SK-N-SH (cell line): ENCODE measurements around the gene CD93. TPM values are rescaled to one million over a fixed set of nuclear protein-coding genes. Genes with fewer than 3 reads are reported as not detected.

Experiments
- CTCF ChIA-PET: fragments of 300-600, 350-600 bp; formaldehyde crosslinking; extraction: SDS; loops from one replicate; lab custom pipeline; 2021; lab: Yijun Ruan, JAX
- POLR2A ChIA-PET: fragments of 350-600 bp; sonication (Branson Sonifier 250); formaldehyde crosslinking; extraction: SDS; loops from one replicate; lab custom pipeline; 2020; ENCODE audit warnings: antibody characterized with exemption, inconsistent platforms; lab: Yijun Ruan, JAX
- DNase-seq: peaks from one replicate; pipeline ENCODE4 v3.0.0; 2012
- H2AFZ ChIP-seq: fragments of 200-600 bp; sonication (generic); 2 replicates; pipeline ENCODE4 v1.8.1; 2016; ENCODE audit warnings: antibody characterized with exemption, mild to moderate bottlenecking, low read depth
- H3F3A ChIP-seq: fragments of 200-600 bp; sonication (generic); replicated peaks from 2 replicates; pipeline ENCODE3; 2016; ENCODE audit warnings: antibody characterized with exemption, mild to moderate bottlenecking; ENCODE audit not compliant: insufficient read depth
- H3K27ac ChIP-seq, 2 experiments: fragments of 200-500 bp in 1 of 2; fragments of 200-600 bp in 1 of 2; sonication (Bioruptor generic) in 1 of 2; sonication (generic), shearing (Covaris generic) in 1 of 2; 2 replicates each; pipeline versions ENCODE4 v1.5.1 to v1.6.1; 2014 to 2016; ENCODE audit warnings: low read depth in 2 of 2, inconsistent platforms in 1 of 2, low read length in 1 of 2, mild to moderate bottlenecking in 1 of 2, mixed read lengths in 1 of 2
- H3K27me3 ChIP-seq: fragments of 200-600 bp; sonication (generic), shearing (Covaris generic); 2 replicates; pipeline ENCODE4 v1.6.1; 2016; ENCODE audit warnings: mixed run types; ENCODE audit not compliant: insufficient read depth
- H3K36me3 ChIP-seq, 2 experiments: fragments of 200-500 bp in 1 of 2; fragments of 200-600 bp in 1 of 2; sonication (Bioruptor generic) in 1 of 2; sonication (generic) in 1 of 2; replicated peaks in 1 of 2; 2 replicates each; pipeline versions ENCODE3 to v1.5.1; 2014 to 2016; ENCODE audit warnings: low read length in 1 of 2, mild to moderate bottlenecking in 1 of 2; ENCODE audit not compliant: insufficient read depth in 2 of 2, control insufficient read depth in 1 of 2
- H3K4me1 ChIP-seq, 2 experiments: fragments of 200-500 bp in 1 of 2; fragments of 200-600 bp in 1 of 2; sonication (Bioruptor generic) in 1 of 2; sonication (generic), shearing (Covaris generic) in 1 of 2; 2 replicates each; pipeline versions ENCODE4 v1.5.1 to v1.6.1; 2014 to 2016; ENCODE audit warnings: low read depth in 1 of 2, low read length in 1 of 2, mixed run types in 1 of 2; ENCODE audit not compliant: insufficient read depth in 2 of 2, control insufficient read depth in 1 of 2
- H3K4me2 ChIP-seq: fragments of 200-600 bp; sonication (generic), shearing (Covaris generic); 2 replicates; pipeline ENCODE4 v1.6.1; 2017; ENCODE audit warnings: mixed run types
- H3K4me3 ChIP-seq, 2 experiments: fragments of 200-500 bp in 1 of 2; fragments of 200-600 bp in 1 of 2; sonication (Bioruptor generic) in 1 of 2; sonication (generic), shearing (Covaris generic) in 1 of 2; 2 replicates each; pipeline versions ENCODE4 v1.5.1 to v1.8.1; 2014 to 2016; ENCODE audit warnings: low read depth in 2 of 2, inconsistent platforms in 1 of 2, low read length in 1 of 2, mild to moderate bottlenecking in 1 of 2, mixed read lengths in 1 of 2, moderate library complexity in 1 of 2
- H3K79me2 ChIP-seq: fragments of 200-600 bp; sonication (generic); 2 replicates; pipeline ENCODE4 v1.8.1; 2017; ENCODE audit warnings: mild to moderate bottlenecking; ENCODE audit not compliant: insufficient read depth
- H3K9ac ChIP-seq: fragments of 200-600 bp; sonication (generic); 2 replicates; pipeline ENCODE4 v1.6.1; 2017; ENCODE audit warnings: mixed run types
- H3K9me2 ChIP-seq: fragments of 200-600 bp; sonication (generic); 2 replicates; pipeline ENCODE4 v1.6.1; 2017; ENCODE audit warnings: mixed run types
- H3K9me3 ChIP-seq: fragments of 200-600 bp; sonication (generic); 2 replicates; pipeline ENCODE4 v1.6.1; 2017; ENCODE audit warnings: mixed run types, mild to moderate bottlenecking, moderate library complexity
- H4K20me1 ChIP-seq: fragments of 200-600 bp; sonication (generic); 2 replicates; pipeline ENCODE4 v1.6.1; 2017; ENCODE audit warnings: mild to moderate bottlenecking, mixed run types; ENCODE audit not compliant: insufficient read depth
- EP300 ChIP-seq, 2 experiments: IDR thresholded peaks; 2 replicates each; pipeline versions ENCODE4 v1.4.0 to v1.6.1; 2012; ENCODE audit warnings: borderline replicate concordance in 1 of 2, low read depth in 1 of 2, low read length in 1 of 2
- FOSL2 ChIP-seq: IDR thresholded peaks from 2 replicates; pipeline ENCODE4 v1.4.0; 2012; ENCODE audit warnings: low read depth, mild to moderate bottlenecking, moderate library complexity, borderline replicate concordance
- GABPA ChIP-seq: IDR thresholded peaks from 2 replicates; pipeline ENCODE4 v1.4.0; 2012; ENCODE audit warnings: low read depth, mild to moderate bottlenecking
- GATA2 ChIP-seq: sonication (generic); formaldehyde crosslinking; IDR thresholded peaks from 2 replicates; pipeline ENCODE4 v1.5.0; 2020; ENCODE audit warnings: mild to moderate bottlenecking, missing genetic modification reagents
- MAX ChIP-seq: IDR thresholded peaks from 2 replicates; pipeline ENCODE4 v1.4.0; 2012; ENCODE audit warnings: low read depth
- MXI1 ChIP-seq: IDR thresholded peaks from 2 replicates; pipeline ENCODE4 v1.6.1; 2012; ENCODE audit warnings: mild to moderate bottlenecking, low read depth, low read length, improper control_type of control experiment
- NFIC ChIP-seq: IDR thresholded peaks from 2 replicates; pipeline ENCODE4 v1.4.0; 2012; ENCODE audit warnings: borderline replicate concordance
- NRF1 ChIP-seq: IDR thresholded peaks from 2 replicates; pipeline ENCODE4 v1.6.1; 2012; ENCODE audit warnings: low read depth, mild to moderate bottlenecking, low read length
- PBX3 ChIP-seq: IDR thresholded peaks from 2 replicates; pipeline ENCODE4; 2012
- RCOR1 ChIP-seq: fragments of 150-350 bp; IDR thresholded peaks from 2 replicates; pipeline ENCODE4 v1.6.1; 2017; ENCODE audit warnings: antibody characterized with exemption, low read length
- RXRA ChIP-seq: IDR thresholded peaks from 2 replicates; pipeline ENCODE4 v1.4.0; 2012; ENCODE audit warnings: low read depth, mild to moderate bottlenecking, borderline replicate concordance
- SIN3A ChIP-seq: IDR thresholded peaks from 2 replicates; pipeline ENCODE4 v1.6.1; 2012; ENCODE audit warnings: low read depth, mild to moderate bottlenecking, low read length, moderate library complexity, borderline replicate concordance
- SMC3 ChIP-seq: IDR thresholded peaks from 2 replicates; pipeline ENCODE4 v1.6.1; 2012; ENCODE audit warnings: low read depth, low read length, improper control_type of control experiment
- TAF1 ChIP-seq: IDR thresholded peaks from 2 replicates; pipeline ENCODE4 v1.6.1; 2012; ENCODE audit warnings: low read depth, mild to moderate bottlenecking, low read length, moderate library complexity, borderline replicate concordance
- TCF12 ChIP-seq: IDR thresholded peaks from 2 replicates; pipeline ENCODE4 v1.4.0; 2012
- TEAD4 ChIP-seq: IDR thresholded peaks from 2 replicates; pipeline ENCODE4 v1.4.0; 2012; ENCODE audit warnings: mild to moderate bottlenecking, borderline replicate concordance; ENCODE audit not compliant: insufficient read depth
- USF1 ChIP-seq: IDR thresholded peaks from 2 replicates; pipeline ENCODE4 v1.4.0; 2012; ENCODE audit warnings: low read depth, borderline replicate concordance
- YY1 ChIP-seq: IDR thresholded peaks from 2 replicates; pipeline ENCODE4 v1.4.0; 2012; ENCODE audit warnings: low read depth, mild to moderate bottlenecking
- WGBS: methylation state at CpG from one replicate; pipeline ENCODE4 v1.1.6; 2017; ENCODE audit warnings: low lambda C conversion rate; 5-methylcytosine and 5-hydroxymethylcytosine counted together
- polyA plus RNA-seq, 3 experiments: library from polyadenylated mRNA; depleted of rRNA; stranded (reverse); fragments of >200 nt; gene quantifications; 2 replicates each; pipeline ENCODE4 v1.2.3, GENCODE V29; 2012

Gene CD93
- polyA plus RNA-seq, 1 of the 3 experiments (the other 2 are of a cell fraction), result 0.03 TPM

- H3K4me3 ChIP-seq, result no peak overlapping the region
- H3K79me2 ChIP-seq, result no peaks in the 10 kb centered on the region
- 18% methylated on average over 11 of the region's 11 CpGs for WGBS
- H3K27ac ChIP-seq, result no peak overlapping the region
- CTCF ChIA-PET, result interaction anchor here (0.8 kb wide), 1 partner anchor 9 kb away, joined by 3 read pairs; no protein-coding TSS in a partner anchor
- H3K9ac ChIP-seq, result no peak overlapping the region
- no peak for DNase-seq
- TF ChIP-seq RCOR1, result no peak
- TF ChIP-seq GATA2 (CRISPR knock-in tag), result no peak
- H3K9me3 ChIP-seq, result no peaks in the 10 kb centered on the region
- H3K36me3 ChIP-seq, result no peaks in the 10 kb centered on the region
- H2AFZ ChIP-seq, result no peak overlapping the region
- no peaks in the 10 kb centered on the region for H3F3A ChIP-seq
- no peaks in the 10 kb centered on the region for H4K20me1 ChIP-seq
- no peaks in the 10 kb centered on the region for H3K4me1 ChIP-seq
- peaks cover 63% of the 10 kb centered on the region; the same call in 1 of the 2 replicates for H3K27me3 ChIP-seq
- H3K4me2 ChIP-seq, result no peak overlapping the region
- POLR2A ChIA-PET, result no interaction called here
- H3K9me2 ChIP-seq, result no peaks in the 10 kb centered on the region
Measured at GRCh38 chr20:23103284-23104018, 17.3 kb upstream of the CD93 start.

GRCh38 chr20:23101696-23102406 lies 15.7 kb upstream of the CD93 start:
- Histone ChIP-seq H3F3A (no peaks in the 10 kb centered on the region), H3K4me3 (no peak overlapping the region), H3K9ac (no peak overlapping the region), H3K36me3 (no peaks in the 10 kb centered on the region), H3K79me2 (no peaks in the 10 kb centered on the region), H3K4me1 (no peaks in the 10 kb centered on the region), H3K9me3 (no peaks in the 10 kb centered on the region), H3K9me2 (no peaks in the 10 kb centered on the region), H4K20me1 (no peaks in the 10 kb centered on the region), H3K4me2 (no peak overlapping the region), H3K27me3 (peaks cover 57% of the 10 kb centered on the region; the same call in 1 of the 2 replicates), H3K27ac (no peak overlapping the region), H2AFZ (no peak overlapping the region)
- POLR2A ChIA-PET, result no interaction called here
- CTCF ChIA-PET, result no interaction called here
- DNase-seq, result no peak
- TF ChIP-seq MAX, result no peak
- TF ChIP-seq PBX3, result no peak
- no peak for TF ChIP-seq EP300 (IDR thresholded peaks at IDR 0.05; ENCODE audit: borderline replicate concordance in 1 of 2, low read depth in 1 of 2, low read length in 1 of 2)
- TF ChIP-seq YY1, result no peak
- no peak for TF ChIP-seq GABPA
- TF ChIP-seq TAF1, result no peak
- no peak for TF ChIP-seq NFIC
- TF ChIP-seq TCF12, result no peak
- TF ChIP-seq SIN3A, result no peak
- no peak for TF ChIP-seq MXI1
- TF ChIP-seq TEAD4, result no peak
- TF ChIP-seq RXRA, result no peak
- no peak for TF ChIP-seq SMC3
- no peak for TF ChIP-seq NRF1
- TF ChIP-seq FOSL2, result no peak
- no peak for TF ChIP-seq USF1
- 24% methylated on average over 4 of the region's 5 CpGs for WGBS
